ENCODE measurements around the gene ADGRF4.

GRCh38 chr6:47729457-47729856, 31.1 kb downstream of the ADGRF4 start:
- TF ChIP-seq TAF1 (IDR thresholded peaks at IDR 0.05; ENCODE audit: low read depth): no peak
- TF ChIP-seq REST (IDR thresholded peaks at IDR 0.05; ENCODE audit: borderline replicate concordance): no peak
- no peak for TF ChIP-seq CTCF (IDR thresholded peaks at IDR 0.05; ENCODE audit: poor library complexity, severe bottlenecking)
